WTC11 (cell line): ENCODE measurements around the gene ARHGAP42. TPM values are rescaled to one million over a fixed set of nuclear protein-coding genes. Genes with fewer than 3 reads are reported as not detected.
A peak's percentile ranks its signal among the peaks of the same experiment; 100 is the strongest.

Experiments used
- ATAC-seq: fragments of 200-7000 bp; cut with Tn5 transposase; 2 replicates; pipeline ENCODE4 v1.10.0; 2021; ENCODE audit warnings: mild to moderate bottlenecking, moderate library complexity
- CTCF ChIA-PET: fragments of 300-600 bp; sonication (Branson Sonifier 250); formaldehyde crosslinking; loops from one replicate; lab custom pipeline; 2021; ENCODE audit warnings: antibody characterized with exemption; lab: Charles Lee
- POLR2A ChIA-PET: fragments of 350-600 bp; sonication (Branson Sonifier 250); formaldehyde crosslinking; loops from one replicate; lab custom pipeline; 2021; ENCODE audit warnings: antibody characterized with exemption; lab: Charles Lee
- DNase-seq: peaks from one replicate; pipeline ENCODE4 v3.0.0; 2021; ENCODE audit warnings: low spot score
- H3K27ac Mint-ChIP-seq: 2 replicates; pipeline ENCODE4 v1.8.0; 2021; ENCODE audit warnings: mixed read lengths
- H3K27me3 Mint-ChIP-seq: 2 replicates; pipeline ENCODE4 v1.8.0; 2021; ENCODE audit warnings: low read depth, mild to moderate bottlenecking, moderate library complexity, mixed read lengths
- H3K36me3 Mint-ChIP-seq: 2 replicates; pipeline ENCODE4 v1.8.0; 2021; ENCODE audit warnings: mixed read lengths
- H3K4me1 Mint-ChIP-seq: 2 replicates; pipeline ENCODE4 v1.8.0; 2022; ENCODE audit warnings: mixed read lengths
- H3K4me3 Mint-ChIP-seq: 2 replicates; pipeline ENCODE4 v1.8.0; 2021; ENCODE audit warnings: mild to moderate bottlenecking, moderate library complexity, mixed read lengths
- H3K9me3 Mint-ChIP-seq: 2 replicates; pipeline ENCODE4 v1.8.0; 2021; ENCODE audit warnings: mixed read lengths
- KAT7 ChIP-seq: sonication (generic); formaldehyde crosslinking; IDR thresholded peaks from 2 replicates; pipeline ENCODE4 v1.8.1; 2023; ENCODE audit warnings: missing genetic modification reagents, mild to moderate bottlenecking, borderline replicate concordance
- SMAD4 ChIP-seq: sonication (generic); formaldehyde crosslinking; IDR thresholded peaks from 2 replicates; pipeline ENCODE4 v1.8.0; 2022; ENCODE audit warnings: mild to moderate bottlenecking, missing genetic modification reagents
- SOX15 ChIP-seq: fragments of 250-450 bp; sonication (Bioruptor Pico); IDR thresholded peaks from 2 replicates; pipeline ENCODE4 v1.9.0; 2021; ENCODE audit warnings: mild to moderate bottlenecking
- TP53 ChIP-seq: sonication (generic); formaldehyde crosslinking; IDR thresholded peaks from 2 replicates; pipeline ENCODE4 v1.8.1; 2023; ENCODE audit warnings: mild to moderate bottlenecking, missing genetic modification reagents
- ZNF396 ChIP-seq: fragments of 250-450 bp; sonication (Bioruptor Pico); IDR thresholded peaks from 2 replicates; pipeline ENCODE4 v1.8.0; 2021; ENCODE audit warnings: mild to moderate bottlenecking, moderate library complexity, borderline replicate concordance
- ZNF423 ChIP-seq: fragments of 250-450 bp; sonication (Bioruptor Pico); IDR thresholded peaks from 2 replicates; pipeline ENCODE4 v2.1.2; 2022; ENCODE audit warnings: mild to moderate bottlenecking, moderate library complexity
- total RNA-seq: library from RNA; stranded (reverse); gene quantifications from 3 replicates; pipeline ENCODE4 v1.2.3, GENCODE V29; 2021
- TF ChIP-seq, protein P1 (sequence below): sonication (generic); formaldehyde crosslinking; IDR thresholded peaks from 2 replicates; pipeline ENCODE4 v1.8.0; 2023; ENCODE audit warnings: missing genetic modification reagents
- TF ChIP-seq, protein P2 (sequence below): sonication (generic); formaldehyde crosslinking; IDR thresholded peaks from 2 replicates; pipeline ENCODE4 v1.8.1; 2023; ENCODE audit warnings: mild to moderate bottlenecking, missing genetic modification reagents
- TF ChIP-seq, protein P3 (sequence below): fragments of 250-450 bp; sonication (Bioruptor Pico); IDR thresholded peaks from 2 replicates; pipeline ENCODE4 v1.9.0; 2021; ENCODE audit warnings: moderate library complexity, mild to moderate bottlenecking, inconsistent platforms, borderline replicate concordance
- TF ChIP-seq, protein P4 (sequence below): fragments of 250-450 bp; sonication (Bioruptor Pico); IDR thresholded peaks from 2 replicates; pipeline ENCODE4 v1.9.0; 2021; ENCODE audit warnings: mild to moderate bottlenecking
- TF ChIP-seq, protein P5 (sequence below): sonication (generic); formaldehyde crosslinking; IDR thresholded peaks from 2 replicates; pipeline ENCODE4 v1.8.1; 2023; ENCODE audit warnings: mild to moderate bottlenecking, missing genetic modification reagents, moderate library complexity
- TF ChIP-seq, protein P6 (sequence below): sonication (generic); formaldehyde crosslinking; IDR thresholded peaks from 2 replicates; pipeline ENCODE4 v1.8.0; 2023; ENCODE audit warnings: mild to moderate bottlenecking, missing genetic modification reagents
- TF ChIP-seq, protein P7 (sequence below): sonication (generic); formaldehyde crosslinking; IDR thresholded peaks from 2 replicates; pipeline ENCODE4 v1.8.1; 2022; ENCODE audit warnings: low read depth, missing genetic modification reagents, borderline replicate concordance
- TF ChIP-seq, protein P8 (sequence below): sonication (generic); formaldehyde crosslinking; IDR thresholded peaks from 2 replicates; pipeline ENCODE4 v1.8.0; 2022; ENCODE audit warnings: mild to moderate bottlenecking, missing genetic modification reagents
- TF ChIP-seq, protein P9 (sequence below): sonication (generic); formaldehyde crosslinking; IDR thresholded peaks from 2 replicates; pipeline ENCODE4 v1.8.1; 2023; ENCODE audit warnings: mild to moderate bottlenecking, missing genetic modification reagents, borderline replicate concordance

ARHGAP42 gene
- total RNA-seq, 1 experiment from 2014 or later: 32.5 TPM

DNA sequence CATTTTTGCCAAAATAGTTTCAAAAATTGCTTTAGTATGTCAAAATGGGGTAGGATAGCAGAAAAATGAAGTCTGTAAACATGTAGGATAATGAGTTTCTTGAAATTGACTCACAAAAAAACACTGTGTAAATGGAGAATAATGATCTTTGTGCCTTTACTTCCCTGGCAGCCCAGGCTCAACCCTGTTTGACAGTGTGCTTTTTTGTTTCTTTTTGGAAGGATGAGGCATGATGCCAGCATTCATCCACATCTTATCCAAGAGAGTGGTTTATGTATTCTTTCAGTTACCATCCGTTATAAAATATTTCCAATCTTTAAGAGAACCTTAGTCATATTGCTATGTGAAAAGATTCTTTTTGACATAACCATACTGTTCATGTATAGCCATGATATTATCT lies 70.6 kb downstream of the ARHGAP42 start (continued):
- TF ChIP-seq SOX15 (CRISPR knock-in tag): no peak
- TF ChIP-seq SMAD4: no peak

DNA sequence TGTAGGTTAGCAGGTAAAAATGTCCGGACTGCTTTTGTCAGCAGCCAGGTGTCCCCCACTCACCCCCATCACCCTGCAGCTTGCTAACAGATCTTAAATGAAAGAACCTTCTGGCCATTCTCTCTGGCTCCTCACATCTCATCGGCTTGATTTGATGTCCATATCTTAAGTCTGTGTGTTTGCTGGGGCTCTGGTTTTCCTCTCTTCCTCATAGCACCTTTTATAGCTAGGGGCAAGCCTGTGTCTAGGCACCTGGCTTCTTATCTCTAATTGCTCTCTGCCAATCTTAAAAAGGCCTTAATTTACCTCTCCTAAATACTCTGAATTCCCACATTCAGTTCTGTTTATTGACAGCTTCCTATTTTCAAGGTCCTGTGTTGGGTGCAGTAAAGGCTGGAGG lies 72.0 kb downstream of the ARHGAP42 start:
- no peak overlapping the region for H3K4me3 Mint-ChIP-seq
- H3K27ac Mint-ChIP-seq: no peak overlapping the region
- DNase-seq (no peak), ATAC-seq (no peak)
- no peaks in the 10 kb centered on the region for H3K27me3 Mint-ChIP-seq
- CTCF ChIA-PET: interaction anchor here (1.4 kb wide), 2 partner anchors 11 to 16 kb away, joined by 3 to 5 read pairs; no protein-coding TSS in a partner anchor
- H3K36me3 Mint-ChIP-seq: no peaks in the 10 kb centered on the region
- POLR2A ChIA-PET: no interaction called here
- peaks cover 39% of the 10 kb centered on the region for H3K4me1 Mint-ChIP-seq
- TF ChIP-seq, protein P1, sequence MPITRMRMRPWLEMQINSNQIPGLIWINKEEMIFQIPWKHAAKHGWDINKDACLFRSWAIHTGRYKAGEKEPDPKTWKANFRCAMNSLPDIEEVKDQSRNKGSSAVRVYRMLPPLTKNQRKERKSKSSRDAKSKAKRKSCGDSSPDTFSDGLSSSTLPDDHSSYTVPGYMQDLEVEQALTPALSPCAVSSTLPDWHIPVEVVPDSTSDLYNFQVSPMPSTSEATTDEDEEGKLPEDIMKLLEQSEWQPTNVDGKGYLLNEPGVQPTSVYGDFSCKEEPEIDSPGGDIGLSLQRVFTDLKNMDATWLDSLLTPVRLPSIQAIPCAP (CRISPR knock-in tag): no peak
- TF ChIP-seq, protein P2, sequence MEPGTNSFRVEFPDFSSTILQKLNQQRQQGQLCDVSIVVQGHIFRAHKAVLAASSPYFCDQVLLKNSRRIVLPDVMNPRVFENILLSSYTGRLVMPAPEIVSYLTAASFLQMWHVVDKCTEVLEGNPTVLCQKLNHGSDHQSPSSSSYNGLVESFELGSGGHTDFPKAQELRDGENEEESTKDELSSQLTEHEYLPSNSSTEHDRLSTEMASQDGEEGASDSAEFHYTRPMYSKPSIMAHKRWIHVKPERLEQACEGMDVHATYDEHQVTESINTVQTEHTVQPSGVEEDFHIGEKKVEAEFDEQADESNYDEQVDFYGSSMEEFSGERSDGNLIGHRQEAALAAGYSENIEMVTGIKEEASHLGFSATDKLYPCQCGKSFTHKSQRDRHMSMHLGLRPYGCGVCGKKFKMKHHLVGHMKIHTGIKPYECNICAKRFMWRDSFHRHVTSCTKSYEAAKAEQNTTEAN (CRISPR knock-in tag): no peak
- H3K9me3 Mint-ChIP-seq: no peaks in the 10 kb centered on the region

DNA sequence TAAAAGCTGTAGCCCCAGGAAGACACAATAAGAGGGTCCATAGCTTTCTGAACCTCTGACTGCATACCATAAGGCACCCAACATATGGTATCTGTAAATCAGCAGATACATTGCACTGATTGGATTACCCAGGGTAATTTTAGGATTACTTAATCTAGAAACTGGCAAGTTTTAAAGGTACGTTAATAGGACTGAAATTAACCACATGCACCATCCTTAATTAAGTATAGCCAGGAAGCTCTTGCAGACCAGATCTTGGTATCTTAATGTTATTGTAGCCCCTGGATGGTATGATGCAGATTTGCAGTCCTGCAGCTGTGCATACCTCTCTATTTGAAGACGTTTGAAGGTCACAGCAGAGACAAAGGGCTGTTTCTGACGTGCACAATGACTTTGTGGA lies 72.8 kb downstream of the ARHGAP42 start:
- Mint-ChIP-seq H3K27ac (no peak overlapping the region; the same call in 1 of the 2 replicates), H3K36me3 (no peaks in the 10 kb centered on the region), H3K4me1 (peaks cover 39% of the 10 kb centered on the region), H3K27me3 (no peaks in the 10 kb centered on the region)
- POLR2A ChIA-PET: no interaction called here
- DNase-seq (no peak), ATAC-seq (no peak)
- CTCF ChIA-PET: interaction anchor here (1.4 kb wide), 2 partner anchors 10 to 15 kb away, joined by 3 to 5 read pairs; no protein-coding TSS in a partner anchor
- TF ChIP-seq ZNF396 (CRISPR knock-in tag): no peak
- no peak for TF ChIP-seq KAT7 (CRISPR knock-in tag)
- TF ChIP-seq, protein P3, sequence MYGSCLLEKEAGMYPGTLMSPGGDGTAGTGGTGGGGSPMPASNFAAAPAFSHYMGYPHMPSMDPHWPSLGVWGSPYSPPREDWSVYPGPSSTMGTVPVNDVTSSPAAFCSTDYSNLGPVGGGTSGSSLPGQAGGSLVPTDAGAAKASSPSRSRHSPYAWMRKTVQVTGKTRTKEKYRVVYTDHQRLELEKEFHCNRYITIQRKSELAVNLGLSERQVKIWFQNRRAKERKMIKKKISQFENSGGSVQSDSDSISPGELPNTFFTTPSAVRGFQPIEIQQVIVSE (CRISPR knock-in tag): no peak
- TF ChIP-seq, protein P4, sequence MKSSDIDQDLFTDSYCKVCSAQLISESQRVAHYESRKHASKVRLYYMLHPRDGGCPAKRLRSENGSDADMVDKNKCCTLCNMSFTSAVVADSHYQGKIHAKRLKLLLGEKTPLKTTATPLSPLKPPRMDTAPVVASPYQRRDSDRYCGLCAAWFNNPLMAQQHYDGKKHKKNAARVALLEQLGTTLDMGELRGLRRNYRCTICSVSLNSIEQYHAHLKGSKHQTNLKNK: no peak
- TF ChIP-seq, protein P5, sequence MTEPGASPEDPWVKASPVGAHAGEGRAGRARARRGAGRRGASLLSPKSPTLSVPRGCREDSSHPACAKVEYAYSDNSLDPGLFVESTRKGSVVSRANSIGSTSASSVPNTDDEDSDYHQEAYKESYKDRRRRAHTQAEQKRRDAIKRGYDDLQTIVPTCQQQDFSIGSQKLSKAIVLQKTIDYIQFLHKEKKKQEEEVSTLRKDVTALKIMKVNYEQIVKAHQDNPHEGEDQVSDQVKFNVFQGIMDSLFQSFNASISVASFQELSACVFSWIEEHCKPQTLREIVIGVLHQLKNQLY (CRISPR knock-in tag): no peak
- TF ChIP-seq, protein P6, sequence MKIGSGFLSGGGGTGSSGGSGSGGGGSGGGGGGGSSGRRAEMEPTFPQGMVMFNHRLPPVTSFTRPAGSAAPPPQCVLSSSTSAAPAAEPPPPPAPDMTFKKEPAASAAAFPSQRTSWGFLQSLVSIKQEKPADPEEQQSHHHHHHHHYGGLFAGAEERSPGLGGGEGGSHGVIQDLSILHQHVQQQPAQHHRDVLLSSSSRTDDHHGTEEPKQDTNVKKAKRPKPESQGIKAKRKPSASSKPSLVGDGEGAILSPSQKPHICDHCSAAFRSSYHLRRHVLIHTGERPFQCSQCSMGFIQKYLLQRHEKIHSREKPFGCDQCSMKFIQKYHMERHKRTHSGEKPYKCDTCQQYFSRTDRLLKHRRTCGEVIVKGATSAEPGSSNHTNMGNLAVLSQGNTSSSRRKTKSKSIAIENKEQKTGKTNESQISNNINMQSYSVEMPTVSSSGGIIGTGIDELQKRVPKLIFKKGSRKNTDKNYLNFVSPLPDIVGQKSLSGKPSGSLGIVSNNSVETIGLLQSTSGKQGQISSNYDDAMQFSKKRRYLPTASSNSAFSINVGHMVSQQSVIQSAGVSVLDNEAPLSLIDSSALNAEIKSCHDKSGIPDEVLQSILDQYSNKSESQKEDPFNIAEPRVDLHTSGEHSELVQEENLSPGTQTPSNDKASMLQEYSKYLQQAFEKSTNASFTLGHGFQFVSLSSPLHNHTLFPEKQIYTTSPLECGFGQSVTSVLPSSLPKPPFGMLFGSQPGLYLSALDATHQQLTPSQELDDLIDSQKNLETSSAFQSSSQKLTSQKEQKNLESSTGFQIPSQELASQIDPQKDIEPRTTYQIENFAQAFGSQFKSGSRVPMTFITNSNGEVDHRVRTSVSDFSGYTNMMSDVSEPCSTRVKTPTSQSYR (CRISPR knock-in tag): no peak
- TF ChIP-seq, protein P7, sequence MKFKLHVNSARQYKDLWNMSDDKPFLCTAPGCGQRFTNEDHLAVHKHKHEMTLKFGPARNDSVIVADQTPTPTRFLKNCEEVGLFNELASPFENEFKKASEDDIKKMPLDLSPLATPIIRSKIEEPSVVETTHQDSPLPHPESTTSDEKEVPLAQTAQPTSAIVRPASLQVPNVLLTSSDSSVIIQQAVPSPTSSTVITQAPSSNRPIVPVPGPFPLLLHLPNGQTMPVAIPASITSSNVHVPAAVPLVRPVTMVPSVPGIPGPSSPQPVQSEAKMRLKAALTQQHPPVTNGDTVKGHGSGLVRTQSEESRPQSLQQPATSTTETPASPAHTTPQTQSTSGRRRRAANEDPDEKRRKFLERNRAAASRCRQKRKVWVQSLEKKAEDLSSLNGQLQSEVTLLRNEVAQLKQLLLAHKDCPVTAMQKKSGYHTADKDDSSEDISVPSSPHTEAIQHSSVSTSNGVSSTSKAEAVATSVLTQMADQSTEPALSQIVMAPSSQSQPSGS (CRISPR knock-in tag): no peak
- TF ChIP-seq, all 79 proteins: peak for 0
- Mint-ChIP-seq H3K9me3 (no peaks in the 10 kb centered on the region), H3K4me3 (no peak overlapping the region)

DNA sequence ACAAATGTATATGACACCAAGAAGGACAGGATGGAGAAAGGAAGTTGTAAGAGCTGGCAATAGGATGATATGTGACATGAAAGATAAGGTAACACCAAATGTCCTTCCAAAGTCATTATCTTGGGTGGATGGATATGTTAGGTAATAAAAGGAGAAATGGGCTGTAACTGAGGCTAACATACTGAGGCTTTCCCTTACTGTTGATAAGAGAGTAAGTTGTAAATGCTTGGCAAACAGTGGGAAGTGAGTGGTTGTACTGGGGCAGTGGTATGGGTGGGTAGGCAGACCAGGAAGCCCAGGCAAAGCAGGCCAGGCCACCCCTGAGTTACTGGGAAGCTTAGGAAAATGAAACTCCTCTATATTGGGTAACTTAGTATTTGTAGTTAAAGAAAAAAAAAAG lies 73.7 kb downstream of the ARHGAP42 start:
- no peaks in the 10 kb centered on the region for H3K27me3 Mint-ChIP-seq
- DNase-seq (no peak), ATAC-seq (no peak)
- peak overlapping the region; percentile 3; the same call in 1 of the 2 replicates for H3K27ac Mint-ChIP-seq
- no peaks in the 10 kb centered on the region for H3K9me3 Mint-ChIP-seq
- POLR2A ChIA-PET: no interaction called here
- CTCF ChIA-PET: interaction anchor here (1.4 kb wide), 1 partner anchor 14 kb away, joined by 3 read pairs; no protein-coding TSS in a partner anchor
- no peaks in the 10 kb centered on the region for H3K36me3 Mint-ChIP-seq
- H3K4me1 Mint-ChIP-seq: peaks cover 33% of the 10 kb centered on the region
- no peak overlapping the region for H3K4me3 Mint-ChIP-seq
- no peak for TF ChIP-seq TP53 (CRISPR knock-in tag)
- no peak for TF ChIP-seq ZNF423 (CRISPR knock-in tag)
- TF ChIP-seq, protein P8, sequence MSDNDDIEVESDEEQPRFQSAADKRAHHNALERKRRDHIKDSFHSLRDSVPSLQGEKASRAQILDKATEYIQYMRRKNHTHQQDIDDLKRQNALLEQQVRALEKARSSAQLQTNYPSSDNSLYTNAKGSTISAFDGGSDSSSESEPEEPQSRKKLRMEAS (CRISPR knock-in tag): no peak
- TF ChIP-seq, protein P9, sequence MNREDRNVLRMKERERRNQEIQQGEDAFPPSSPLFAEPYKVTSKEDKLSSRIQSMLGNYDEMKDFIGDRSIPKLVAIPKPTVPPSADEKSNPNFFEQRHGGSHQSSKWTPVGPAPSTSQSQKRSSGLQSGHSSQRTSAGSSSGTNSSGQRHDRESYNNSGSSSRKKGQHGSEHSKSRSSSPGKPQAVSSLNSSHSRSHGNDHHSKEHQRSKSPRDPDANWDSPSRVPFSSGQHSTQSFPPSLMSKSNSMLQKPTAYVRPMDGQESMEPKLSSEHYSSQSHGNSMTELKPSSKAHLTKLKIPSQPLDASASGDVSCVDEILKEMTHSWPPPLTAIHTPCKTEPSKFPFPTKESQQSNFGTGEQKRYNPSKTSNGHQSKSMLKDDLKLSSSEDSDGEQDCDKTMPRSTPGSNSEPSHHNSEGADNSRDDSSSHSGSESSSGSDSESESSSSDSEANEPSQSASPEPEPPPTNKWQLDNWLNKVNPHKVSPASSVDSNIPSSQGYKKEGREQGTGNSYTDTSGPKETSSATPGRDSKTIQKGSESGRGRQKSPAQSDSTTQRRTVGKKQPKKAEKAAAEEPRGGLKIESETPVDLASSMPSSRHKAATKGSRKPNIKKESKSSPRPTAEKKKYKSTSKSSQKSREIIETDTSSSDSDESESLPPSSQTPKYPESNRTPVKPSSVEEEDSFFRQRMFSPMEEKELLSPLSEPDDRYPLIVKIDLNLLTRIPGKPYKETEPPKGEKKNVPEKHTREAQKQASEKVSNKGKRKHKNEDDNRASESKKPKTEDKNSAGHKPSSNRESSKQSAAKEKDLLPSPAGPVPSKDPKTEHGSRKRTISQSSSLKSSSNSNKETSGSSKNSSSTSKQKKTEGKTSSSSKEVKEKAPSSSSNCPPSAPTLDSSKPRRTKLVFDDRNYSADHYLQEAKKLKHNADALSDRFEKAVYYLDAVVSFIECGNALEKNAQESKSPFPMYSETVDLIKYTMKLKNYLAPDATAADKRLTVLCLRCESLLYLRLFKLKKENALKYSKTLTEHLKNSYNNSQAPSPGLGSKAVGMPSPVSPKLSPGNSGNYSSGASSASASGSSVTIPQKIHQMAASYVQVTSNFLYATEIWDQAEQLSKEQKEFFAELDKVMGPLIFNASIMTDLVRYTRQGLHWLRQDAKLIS (CRISPR knock-in tag): no peak
- TF ChIP-seq, protein P2 (CRISPR knock-in tag): no peak
